Glomerular visceral epithelial cell (primary cell): ENCODE data around the gene SCAMP2.

Experiments
- DNase-seq: peaks from one replicate; pipeline ENCODE4 v3.0.0-alpha.2; 2016; ENCODE audit errors: extremely low spot score

Gene SCAMP2

GRCh38 chr15:74820056-74820455 is 53.1 kb downstream of the SCAMP2 start:
- DNase-seq: no peak

GRCh38 chr15:74817370-74817737 is 55.8 kb downstream of the SCAMP2 start:
- DNase-seq: peak; percentile 37

- no peak for DNase-seq
Measured at GRCh38 chr15:74816624-74817369, 56.4 kb downstream of the SCAMP2 start.

DNA sequence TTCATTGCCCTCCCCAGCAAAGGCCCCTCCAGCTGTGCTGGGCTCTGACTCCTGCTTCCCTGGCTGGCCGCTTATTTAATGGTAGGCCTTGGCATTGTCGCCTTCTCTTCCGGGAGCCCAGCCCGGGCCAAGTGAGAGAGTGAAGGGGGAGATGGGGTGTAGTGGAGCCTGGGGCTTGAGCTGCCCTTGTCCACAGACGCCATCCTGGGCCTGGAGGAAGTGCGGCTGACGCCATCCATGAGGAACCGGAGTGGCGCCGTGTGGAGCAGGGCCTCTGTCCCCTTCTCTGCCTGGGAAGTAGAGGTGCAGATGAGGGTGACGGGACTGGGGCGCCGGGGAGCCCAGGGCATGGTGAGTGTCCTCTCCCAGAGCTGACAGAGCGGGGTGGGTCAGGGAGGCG is 57.2 kb downstream of the SCAMP2 start:
- no peak for DNase-seq

- DNase-seq: no peak
Measured at GRCh38 chr15:74815121-74815934, 57.8 kb downstream of the SCAMP2 start.

DNA sequence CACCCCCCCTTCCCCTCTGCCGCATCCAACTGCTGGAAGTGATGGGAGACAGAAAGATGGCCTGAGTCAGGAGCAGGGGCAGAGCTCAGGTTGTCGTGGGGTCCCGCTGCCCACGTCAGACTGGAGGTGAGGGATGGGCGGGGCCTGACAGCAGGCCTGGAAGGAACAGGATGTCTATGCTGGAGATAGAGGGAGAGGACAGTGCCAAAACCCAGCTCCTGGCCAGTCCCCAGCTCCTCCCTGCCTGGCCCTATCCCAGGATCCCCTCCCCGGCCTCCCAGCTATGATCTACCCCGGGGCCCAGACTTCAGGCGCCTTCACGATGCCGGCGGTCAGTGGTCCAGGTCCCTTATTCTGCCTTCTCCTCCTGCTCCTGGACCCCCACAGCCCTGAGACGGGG is 60.6 kb downstream of the SCAMP2 start, which contains the start of gene LMAN1L:
Gene LMAN1L, plus strand, starts transcription at position 303 of the 400 bp plus-strand sequence. Its CDS starts 20 bp downstream, at position 323.
- DNase-seq: no peak

- DNase-seq: no peak
Measured at GRCh38 chr15:74809956-74810355, 63.2 kb downstream of the SCAMP2 start.

DNA sequence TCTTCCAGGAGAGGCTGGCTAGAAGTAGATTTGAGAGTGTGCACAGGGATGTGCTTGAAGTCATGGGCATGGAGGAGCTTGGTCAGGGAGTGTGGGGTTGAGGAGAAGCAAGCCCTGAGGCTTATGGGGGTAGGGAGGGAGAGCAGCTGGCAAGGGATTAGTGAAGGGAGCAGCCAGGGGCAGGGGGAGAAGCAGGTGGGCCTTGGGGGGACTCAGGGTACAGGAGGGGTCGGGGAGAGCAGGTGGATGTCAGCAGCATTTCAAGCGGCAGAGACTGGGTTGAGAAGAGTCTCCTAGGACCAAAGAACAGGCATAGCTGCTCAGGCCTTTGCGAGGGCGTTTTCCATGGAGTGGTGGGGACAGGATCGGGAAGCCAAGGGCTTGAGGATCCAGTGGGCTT is 63.9 kb downstream of the SCAMP2 start:
- DNase-seq: no peak

- DNase-seq: no peak
Measured at GRCh38 chr15:74808840-74809229, 64.3 kb downstream of the SCAMP2 start.

DNA sequence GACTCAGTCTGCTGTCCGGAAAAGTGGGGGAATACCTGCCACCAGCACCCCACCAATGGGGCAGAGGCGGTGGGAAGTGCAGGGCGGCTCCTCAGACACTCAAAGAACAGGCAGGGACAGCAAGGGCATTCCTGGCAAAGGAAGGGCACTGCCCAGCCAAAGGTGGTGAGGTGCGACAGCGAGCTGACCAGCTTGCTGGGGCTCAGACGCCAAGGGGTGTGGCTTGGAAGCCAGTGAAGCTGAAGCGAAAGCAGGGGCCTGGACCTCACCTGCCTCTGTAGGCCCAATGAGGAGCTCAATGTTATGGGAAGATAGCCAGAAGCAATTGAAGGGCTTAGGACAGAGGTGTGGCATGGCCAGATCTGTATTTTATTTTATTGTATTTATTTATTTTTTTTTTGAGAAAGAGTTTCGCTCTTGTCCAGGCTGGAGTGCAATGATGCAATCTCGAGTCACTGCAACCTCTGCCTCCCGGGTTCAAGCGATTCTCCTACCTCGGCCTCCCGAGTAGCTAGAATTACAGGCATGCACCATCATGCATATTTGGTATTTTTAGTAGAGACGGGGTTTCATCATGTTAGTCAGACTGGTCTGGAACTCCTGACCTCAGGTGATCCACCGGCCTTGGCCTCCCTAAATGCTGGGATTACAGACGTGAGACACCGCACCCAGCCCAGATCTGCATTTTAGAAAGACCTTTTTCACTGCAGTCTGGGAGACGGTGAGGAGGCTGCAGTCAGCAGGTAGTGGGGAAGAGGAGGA is 64.9 kb downstream of the SCAMP2 start:
- peak; percentile 33 for DNase-seq

- no peak for DNase-seq
Measured at GRCh38 chr15:74807282-74807681, 65.9 kb downstream of the SCAMP2 start.

GRCh38 chr15:74804935-74805334 is 68.2 kb downstream of the SCAMP2 start:
- DNase-seq: no peak

- no peak for DNase-seq
Measured at GRCh38 chr15:74802862-74803447, 70.2 kb downstream of the SCAMP2 start.

GRCh38 chr15:74802290-74802689 is 70.9 kb downstream of the SCAMP2 start:
- no peak for DNase-seq

DNA sequence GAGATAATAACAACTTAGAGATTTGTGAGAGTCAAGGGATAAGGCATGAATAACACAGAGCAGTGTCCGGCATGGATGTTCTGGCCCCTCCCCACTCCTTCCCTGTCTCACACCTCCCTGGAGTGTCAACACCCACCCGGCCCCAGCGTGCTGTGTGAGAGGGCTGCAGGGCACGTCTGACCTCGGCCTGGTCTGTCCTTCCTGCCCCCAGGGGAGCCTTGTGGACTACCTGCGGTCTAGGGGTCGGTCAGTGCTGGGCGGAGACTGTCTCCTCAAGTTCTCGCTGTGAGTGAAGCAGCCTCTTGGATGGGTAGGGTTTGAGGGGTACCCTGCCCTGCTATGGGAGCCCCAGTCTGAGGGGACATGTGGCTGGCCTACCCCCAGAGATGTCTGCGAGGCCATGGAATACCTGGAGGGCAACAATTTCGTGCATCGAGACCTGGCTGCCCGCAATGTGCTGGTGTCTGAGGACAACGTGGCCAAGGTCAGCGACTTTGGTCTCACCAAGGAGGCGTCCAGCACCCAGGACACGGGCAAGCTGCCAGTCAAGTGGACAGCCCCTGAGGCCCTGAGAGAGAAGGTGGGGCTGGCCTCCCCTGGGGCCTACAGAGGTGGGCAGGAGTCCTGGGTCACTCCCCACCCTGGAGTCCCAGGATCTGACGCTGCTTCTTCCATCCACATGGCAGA is 71.7 kb downstream of the SCAMP2 start:
- no peak for DNase-seq

- DNase-seq: no peak
Measured at GRCh38 chr15:74800559-74801094, 72.5 kb downstream of the SCAMP2 start.

- DNase-seq: peak; percentile 88
Measured at GRCh38 chr15:74799856-74800558, 73.2 kb downstream of the SCAMP2 start.

GRCh38 chr15:74799255-74799855 is 73.8 kb downstream of the SCAMP2 start:
- DNase-seq: no peak

GRCh38 chr15:74798388-74799254 is 74.5 kb downstream of the SCAMP2 start:
- no peak for DNase-seq
